IPS-18a (cell line): ENCODE results near the gene BCAS4.

Experiments
- H3K27ac ChIP-seq: one replicate; pipeline ENCODE4 v1.5.1; 2013; ENCODE audit warnings: low read length
- H3K27me3 ChIP-seq: one replicate; pipeline ENCODE4 v1.6.1; 2013; ENCODE audit warnings: mild to moderate bottlenecking, low read length; ENCODE audit not compliant: control insufficient read depth, insufficient read depth
- H3K36me3 ChIP-seq: one replicate; pipeline ENCODE4 v1.6.1; 2013; ENCODE audit warnings: low read depth, low read length; ENCODE audit not compliant: control insufficient read depth
- H3K4me1 ChIP-seq: one replicate; pipeline ENCODE4 v1.6.1; 2013; ENCODE audit warnings: low read depth, low read length; ENCODE audit not compliant: control insufficient read depth
- H3K4me3 ChIP-seq: one replicate; pipeline ENCODE4 v1.5.1; 2013; ENCODE audit warnings: low read length
- H3K9ac ChIP-seq: one replicate; pipeline ENCODE4 v1.6.1; 2013; ENCODE audit warnings: mild to moderate bottlenecking, low read length, moderate library complexity
- H3K9me3 ChIP-seq: one replicate; pipeline ENCODE4 v1.6.1; 2013; ENCODE audit warnings: low read depth, low read length; ENCODE audit not compliant: control insufficient read depth

Gene BCAS4

DNA sequence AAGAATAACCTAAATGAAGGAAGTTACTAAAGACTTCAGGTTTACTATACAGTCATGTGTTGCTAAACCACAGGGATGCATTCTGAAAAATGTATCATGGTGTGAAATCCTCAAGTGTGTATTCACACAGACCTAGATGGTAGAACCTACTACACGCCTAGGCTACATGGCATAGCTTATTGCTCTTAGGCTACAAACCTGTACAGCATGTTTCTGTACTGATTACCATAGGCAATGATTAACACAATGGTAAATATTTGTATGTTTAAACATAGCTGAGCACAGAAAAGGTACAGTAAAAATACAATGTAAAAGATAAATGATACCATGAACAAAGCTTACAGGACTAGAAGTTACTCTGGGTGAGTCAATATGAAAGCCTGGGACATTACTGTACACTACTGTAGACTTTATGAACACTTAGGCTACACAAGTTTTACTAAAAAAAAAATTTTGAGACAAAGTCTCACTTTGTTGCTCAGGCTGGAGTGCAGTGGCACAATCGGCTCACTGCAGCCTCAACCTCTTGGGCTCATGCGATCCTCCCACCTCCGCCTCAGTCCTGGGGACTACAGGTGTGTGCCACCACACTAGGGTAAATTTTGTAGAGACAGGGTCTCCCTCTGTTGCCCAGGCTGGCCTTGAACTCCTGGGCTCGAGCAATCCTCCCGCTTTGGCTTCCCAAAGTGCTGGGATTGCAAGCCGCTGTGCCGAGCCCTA lies 100.4 kb downstream of the BCAS4 start:
- Histone ChIP-seq H3K4me1 (no peaks in the 10 kb centered on the region), H3K9ac (no peak overlapping the region), H3K9me3 (no peaks in the 10 kb centered on the region), H3K27me3 (no peaks in the 10 kb centered on the region), H3K27ac (no peak overlapping the region), H3K4me3 (no peak overlapping the region), H3K36me3 (peaks cover 95% of the 10 kb centered on the region)

DNA sequence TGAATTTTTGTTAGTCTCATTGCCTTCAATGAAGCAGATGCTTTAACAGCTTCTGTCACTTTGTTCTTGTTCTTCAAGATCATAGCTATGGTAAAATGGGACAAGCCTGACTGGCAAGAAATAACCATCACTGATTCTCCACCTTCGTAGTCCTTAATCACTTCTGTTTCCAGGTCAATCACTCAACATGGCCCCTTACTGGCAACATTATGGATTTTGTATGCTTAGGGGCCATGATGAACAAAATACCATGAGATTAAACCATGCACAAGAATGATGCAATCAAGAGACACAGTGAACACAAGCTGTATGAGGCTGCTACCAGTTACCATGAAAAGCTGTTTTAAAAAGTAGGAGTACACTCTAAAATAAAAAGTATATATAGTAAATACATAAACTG lies 103.6 kb downstream of the BCAS4 start:
- Histone ChIP-seq H3K9me3 (no peaks in the 10 kb centered on the region), H3K27ac (no peak overlapping the region), H3K36me3 (peaks cover 94% of the 10 kb centered on the region), H3K4me1 (no peaks in the 10 kb centered on the region), H3K4me3 (no peak overlapping the region), H3K9ac (no peak overlapping the region), H3K27me3 (no peaks in the 10 kb centered on the region)

DNA sequence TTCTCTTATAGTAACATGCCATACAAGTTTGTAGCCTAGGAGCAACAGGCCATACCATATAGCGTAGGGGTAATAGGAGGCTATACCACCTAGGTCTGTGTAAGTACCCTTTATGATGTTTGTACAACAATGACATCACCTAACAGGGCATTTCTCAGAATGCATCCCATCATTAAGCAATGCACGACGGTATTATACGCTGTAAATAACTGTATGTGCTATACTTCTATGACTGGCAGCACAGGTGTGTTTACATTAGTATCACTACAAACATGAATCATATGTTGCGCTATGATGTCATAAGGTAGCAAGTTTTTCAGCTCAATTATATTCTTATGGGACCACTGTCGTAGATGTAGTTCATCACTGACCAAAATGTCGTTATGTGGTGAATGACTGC lies 105.4 kb downstream of the BCAS4 start:
- Histone ChIP-seq H3K27ac (no peak overlapping the region), H3K9ac (no peak overlapping the region), H3K27me3 (no peaks in the 10 kb centered on the region), H3K36me3 (peaks cover 88% of the 10 kb centered on the region), H3K9me3 (no peaks in the 10 kb centered on the region), H3K4me1 (no peaks in the 10 kb centered on the region), H3K4me3 (no peak overlapping the region)

DNA sequence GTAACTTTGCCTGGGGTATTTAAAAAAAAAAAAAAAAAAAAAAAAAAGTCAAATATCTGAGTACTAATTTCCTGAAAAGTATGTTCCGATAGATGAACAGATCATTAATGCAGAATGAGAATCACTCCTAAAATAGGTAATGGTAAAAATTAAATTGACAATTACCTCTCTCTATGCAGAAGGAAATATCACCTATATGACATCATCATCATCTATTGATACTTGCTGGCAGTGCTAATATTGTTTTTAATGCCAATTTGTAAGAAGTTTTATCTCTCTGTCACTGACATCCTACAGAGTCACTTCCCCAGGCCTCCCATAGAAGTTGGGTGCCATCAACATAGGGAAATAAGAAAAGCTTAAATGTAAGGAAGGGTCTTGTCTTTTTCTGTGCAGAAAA lies 106.4 kb downstream of the BCAS4 start:
- no peaks in the 10 kb centered on the region for H3K27me3 ChIP-seq
- peaks cover 80% of the 10 kb centered on the region for H3K36me3 ChIP-seq
- no peak overlapping the region for H3K27ac ChIP-seq
- no peak overlapping the region for H3K9ac ChIP-seq
- no peaks in the 10 kb centered on the region for H3K4me1 ChIP-seq
- H3K9me3 ChIP-seq = no peaks in the 10 kb centered on the region
- H3K4me3 ChIP-seq = no peak overlapping the region

DNA sequence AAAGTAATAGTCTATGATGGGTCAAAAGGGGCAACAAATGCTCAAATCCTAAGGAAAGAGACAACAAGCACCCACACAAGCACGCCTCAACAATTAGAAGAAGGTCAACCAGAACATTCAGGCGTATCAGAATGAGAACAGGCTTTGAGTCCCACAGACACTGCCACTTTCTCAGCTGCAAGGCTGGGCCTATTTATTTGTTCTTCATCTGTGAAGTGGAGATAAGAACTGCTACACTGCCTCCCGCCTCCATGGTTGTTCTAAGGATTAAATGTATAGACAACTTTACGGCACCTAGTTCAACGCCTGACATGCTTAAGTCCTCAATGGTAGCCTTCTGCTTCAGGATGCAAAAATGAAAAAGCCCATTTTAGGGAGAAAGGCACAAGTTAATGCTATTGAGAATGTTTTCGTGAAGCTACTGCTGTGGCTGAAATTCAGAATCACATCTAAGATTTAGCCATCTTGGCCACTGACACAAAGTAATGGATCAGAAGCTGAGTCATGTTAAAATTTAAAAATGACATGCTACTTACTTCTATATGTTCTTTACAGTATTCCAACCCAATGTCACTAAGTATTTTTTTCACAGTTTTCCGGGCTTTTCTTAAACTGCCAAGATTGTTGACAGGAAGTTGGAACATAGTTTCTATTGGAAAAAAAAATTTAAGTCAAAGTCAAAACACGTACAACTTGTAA lies 108.6 kb downstream of the BCAS4 start:
- Histone ChIP-seq H3K9me3 (no peaks in the 10 kb centered on the region), H3K27ac (no peak overlapping the region), H3K27me3 (no peaks in the 10 kb centered on the region), H3K4me1 (no peaks in the 10 kb centered on the region), H3K4me3 (no peak overlapping the region), H3K9ac (no peak overlapping the region), H3K36me3 (peaks cover 65% of the 10 kb centered on the region)

DNA sequence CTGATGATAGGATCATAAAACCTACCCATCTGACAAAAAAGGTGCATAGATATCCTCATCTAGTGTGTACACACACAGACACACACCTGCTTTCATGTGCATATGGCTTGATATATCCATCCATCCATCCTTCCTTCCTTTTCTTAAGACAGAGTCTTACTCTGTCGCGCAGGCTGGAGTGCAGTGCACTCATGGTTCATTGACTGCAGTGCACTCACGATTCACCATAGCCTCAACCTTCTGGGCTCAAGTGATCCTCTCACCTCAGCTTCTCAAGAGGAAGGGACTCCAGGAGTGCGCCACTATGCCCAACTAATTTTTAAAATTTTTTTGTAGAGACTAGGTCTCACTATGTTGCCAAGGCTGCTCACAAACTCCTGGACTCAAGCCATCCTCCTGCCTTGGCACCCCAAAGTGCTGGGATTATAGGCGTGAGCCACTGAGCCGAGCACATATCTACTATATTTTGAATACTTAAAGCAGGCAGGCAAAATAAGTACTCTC lies 109.3 kb downstream of the BCAS4 start:
- no peaks in the 10 kb centered on the region for H3K27me3 ChIP-seq
- peaks cover 59% of the 10 kb centered on the region for H3K36me3 ChIP-seq
- H3K27ac ChIP-seq = no peak overlapping the region

DNA sequence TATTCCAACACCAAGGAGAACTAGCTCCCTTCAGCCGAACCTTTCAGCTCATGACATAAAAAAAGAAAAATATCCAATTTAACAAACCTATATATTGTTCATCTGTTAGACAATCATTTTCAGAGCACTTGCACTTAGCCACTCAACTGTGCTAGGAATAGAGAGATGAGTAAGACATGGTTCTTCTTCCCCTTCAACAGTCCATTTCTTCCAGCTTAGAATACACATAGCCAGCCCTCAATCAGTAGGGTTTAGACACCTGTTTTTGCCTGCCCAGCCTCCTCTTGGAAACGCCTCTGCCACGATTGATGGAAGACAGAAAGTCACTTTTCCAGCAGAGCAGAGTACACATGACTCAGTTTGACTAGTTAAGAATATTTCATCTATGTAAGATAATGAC lies 114.6 kb downstream of the BCAS4 start:
- no peaks in the 10 kb centered on the region for H3K9me3 ChIP-seq
- H3K4me1 ChIP-seq = no peaks in the 10 kb centered on the region
- H3K36me3 ChIP-seq = peaks cover 16% of the 10 kb centered on the region
- no peak overlapping the region for H3K4me3 ChIP-seq
- H3K9ac ChIP-seq = no peak overlapping the region
- no peaks in the 10 kb centered on the region for H3K27me3 ChIP-seq
- H3K27ac ChIP-seq = no peak overlapping the region

More for the DNA sequence above, 109.3 kb downstream of the BCAS4 start:
- H3K9ac ChIP-seq = no peak overlapping the region
- H3K4me1 ChIP-seq = no peaks in the 10 kb centered on the region
- no peaks in the 10 kb centered on the region for H3K9me3 ChIP-seq
- no peak overlapping the region for H3K4me3 ChIP-seq

DNA sequence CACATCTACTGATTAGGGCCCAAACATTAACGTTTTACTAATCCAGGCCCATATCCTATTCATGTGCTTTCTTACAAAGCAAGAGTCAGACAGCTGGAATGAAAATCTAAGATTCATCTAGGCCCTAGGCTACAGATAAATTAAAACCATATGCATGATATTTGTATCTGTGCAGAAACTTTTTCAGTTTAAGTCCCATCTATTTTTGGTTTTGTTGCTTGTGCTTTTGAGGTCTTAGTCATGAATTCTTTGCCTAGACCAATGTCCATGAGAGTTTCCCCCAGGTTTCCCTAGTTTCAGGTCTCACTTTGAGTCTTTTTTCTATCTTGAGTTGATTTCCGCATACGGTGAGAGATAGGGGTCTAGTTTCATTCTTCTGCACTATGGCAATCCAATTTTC lies 116.2 kb downstream of the BCAS4 start:
- H3K9ac ChIP-seq = no peak overlapping the region
- no peak overlapping the region for H3K4me3 ChIP-seq
- no peaks in the 10 kb centered on the region for H3K27me3 ChIP-seq
- no peaks in the 10 kb centered on the region for H3K9me3 ChIP-seq
- no peak overlapping the region for H3K27ac ChIP-seq
- H3K4me1 ChIP-seq = peaks cover 4% of the 10 kb centered on the region
- peaks cover 17% of the 10 kb centered on the region for H3K36me3 ChIP-seq

DNA sequence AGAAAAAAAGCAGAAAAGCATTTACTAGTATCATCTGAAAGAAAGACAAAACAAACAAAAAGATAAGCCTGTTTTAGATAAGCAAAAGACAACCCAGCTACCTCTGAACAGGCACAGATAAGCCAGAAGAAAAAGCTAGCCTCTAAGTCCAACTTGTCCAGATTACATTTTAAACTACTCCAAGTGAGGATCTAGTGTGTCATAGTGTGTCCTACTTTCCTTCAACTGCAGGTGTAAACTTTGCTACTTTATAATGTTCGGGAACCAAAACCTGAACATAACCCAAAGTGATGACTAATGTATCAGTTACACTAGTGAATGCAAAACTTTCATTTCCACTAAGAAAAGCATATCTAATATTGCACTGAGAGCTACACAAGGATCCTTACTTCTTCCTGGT lies 116.9 kb downstream of the BCAS4 start:
- H3K27me3 ChIP-seq = no peaks in the 10 kb centered on the region
- no peak overlapping the region for H3K9ac ChIP-seq
- H3K27ac ChIP-seq = no peak overlapping the region
- peaks cover 4% of the 10 kb centered on the region for H3K4me1 ChIP-seq
- H3K36me3 ChIP-seq = peaks cover 21% of the 10 kb centered on the region
- no peak overlapping the region for H3K4me3 ChIP-seq
- H3K9me3 ChIP-seq = no peaks in the 10 kb centered on the region

DNA sequence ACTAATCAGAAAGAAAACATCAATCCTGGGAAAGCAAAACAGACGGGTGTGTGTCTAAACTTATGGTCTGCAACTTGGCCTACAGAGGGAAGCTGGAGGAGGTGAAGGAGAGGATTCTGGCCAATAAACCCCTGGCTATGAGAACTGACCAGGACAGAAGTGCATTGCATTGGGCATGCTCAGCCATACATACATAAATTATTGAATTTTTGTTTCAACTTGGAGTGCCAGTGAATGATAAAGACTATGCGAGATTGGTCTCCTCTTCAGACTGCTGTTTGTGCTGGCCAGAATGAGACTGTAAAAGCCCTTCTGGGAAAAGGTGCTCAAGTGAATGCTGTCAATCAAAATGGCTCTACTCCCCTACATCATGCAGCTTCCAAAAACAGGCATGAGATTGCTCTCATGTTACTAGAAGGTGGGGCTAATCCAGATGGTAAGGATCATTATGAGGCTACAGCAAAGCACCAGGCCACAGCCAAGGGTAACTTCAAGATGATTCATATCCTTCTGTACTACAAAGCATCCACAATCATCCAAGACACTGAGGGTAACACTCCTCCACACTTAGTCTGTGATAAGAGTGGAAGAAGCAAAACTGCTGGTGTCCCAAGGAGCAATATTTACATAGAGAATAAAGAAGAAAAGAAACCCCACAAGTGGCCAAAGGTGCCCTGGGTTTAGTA lies 119.0 kb downstream of the BCAS4 start:
- Histone ChIP-seq H3K4me3 (no peak overlapping the region), H3K27ac (no peak overlapping the region), H3K27me3 (no peaks in the 10 kb centered on the region), H3K9me3 (no peaks in the 10 kb centered on the region), H3K4me1 (peaks cover 4% of the 10 kb centered on the region), H3K36me3 (peaks cover 16% of the 10 kb centered on the region), H3K9ac (no peak overlapping the region)

DNA sequence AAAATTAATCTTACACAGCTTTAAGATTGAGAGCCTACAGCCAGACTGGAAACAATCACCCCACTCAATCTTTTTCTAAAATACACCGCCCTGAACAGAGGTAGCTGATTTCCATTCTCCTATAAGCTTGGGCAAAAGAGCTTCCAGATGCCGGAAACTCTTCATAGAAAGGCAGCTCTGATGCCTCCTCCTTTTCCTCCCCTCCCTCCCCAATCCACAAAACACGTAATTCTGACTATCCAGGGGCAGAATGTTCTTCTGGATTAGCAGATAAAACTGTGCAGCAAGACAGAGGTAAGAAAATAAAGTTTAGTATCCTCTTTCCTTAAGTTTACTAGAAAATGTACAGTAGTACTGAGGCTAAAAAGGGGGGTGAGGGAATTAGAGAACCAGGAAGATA lies 120.6 kb downstream of the BCAS4 start:
- Histone ChIP-seq H3K36me3 (peaks cover 14% of the 10 kb centered on the region), H3K27ac (no peak overlapping the region), H3K4me1 (peaks cover 4% of the 10 kb centered on the region), H3K9me3 (no peaks in the 10 kb centered on the region), H3K4me3 (no peak overlapping the region), H3K27me3 (no peaks in the 10 kb centered on the region), H3K9ac (no peak overlapping the region)
